Mesodermal cell (in vitro differentiated cells): Measurements from ENCODE around the gene NSMCE1.
"Not testable (repeated sequence)": the region's sequence is repeated elsewhere in the genome, so short reads cannot be mapped to it uniquely, and the experiment has no call there.

Experiments used
- H3K27ac ChIP-seq: 2 replicates; pipeline ENCODE4 v1.7.0; 2013; ENCODE audit warnings: mild to moderate bottlenecking, low read depth, low read length, moderate library complexity; ENCODE audit not compliant: severe bottlenecking
- H3K36me3 ChIP-seq: 2 replicates; pipeline ENCODE4 v1.7.1; 2013; ENCODE audit warnings: mild to moderate bottlenecking, low read length, moderate library complexity; ENCODE audit not compliant: control insufficient read depth, insufficient read depth
- H3K4me1 ChIP-seq: one replicate; pipeline ENCODE4 v1.7.1; 2013; ENCODE audit warnings: mild to moderate bottlenecking, low read length; ENCODE audit not compliant: insufficient read depth, control insufficient read depth, poor library complexity, severe bottlenecking
- H3K4me3 ChIP-seq: 2 replicates; pipeline ENCODE4 v1.7.0; 2013; ENCODE audit warnings: low read length, control low read depth, mild to moderate bottlenecking; ENCODE audit not compliant: insufficient read depth, poor library complexity, severe bottlenecking; ENCODE audit errors: extremely low read depth
- H3K9me3 ChIP-seq: 2 replicates; pipeline ENCODE4 v1.7.1; 2013; ENCODE audit warnings: mild to moderate bottlenecking, low read length, moderate library complexity; ENCODE audit not compliant: control insufficient read depth
- WGBS, 2 experiments: methylation state at CpG; one replicate each; pipeline ENCODE4 v1.1.5; 2013; ENCODE audit warnings: missing lambda C conversion rate in 2 of 2; ENCODE audit not compliant: insufficient coverage in 2 of 2; 5-methylcytosine and 5-hydroxymethylcytosine counted together

Gene NSMCE1

GRCh38 chr16:27253526-27253930 lies 15.0 kb downstream of the NSMCE1 start:
- Histone ChIP-seq H3K36me3 (no peaks in the 10 kb centered on the region), H3K9me3 (no peaks in the 10 kb centered on the region), H3K27ac (peak overlapping the region; percentile 2), H3K4me3 (no peak overlapping the region), H3K4me1 (peaks cover 25% of the 10 kb centered on the region)
- 95 to 96% methylated on average over 4 to 5 of the region's 6 CpGs for WGBS, 2 experiments

- no peak overlapping the region for H3K4me3 ChIP-seq
- H3K27ac ChIP-seq = no peak overlapping the region
- peaks cover 17% of the 10 kb centered on the region for H3K4me1 ChIP-seq
- no peaks in the 10 kb centered on the region for H3K36me3 ChIP-seq
- no peaks in the 10 kb centered on the region for H3K9me3 ChIP-seq
- WGBS, 2 experiments = 96 to 100% methylated on average over 3 of the region's 6 CpGs
Observed at GRCh38 chr16:27252206-27252585, 16.4 kb downstream of the NSMCE1 start.

DNA sequence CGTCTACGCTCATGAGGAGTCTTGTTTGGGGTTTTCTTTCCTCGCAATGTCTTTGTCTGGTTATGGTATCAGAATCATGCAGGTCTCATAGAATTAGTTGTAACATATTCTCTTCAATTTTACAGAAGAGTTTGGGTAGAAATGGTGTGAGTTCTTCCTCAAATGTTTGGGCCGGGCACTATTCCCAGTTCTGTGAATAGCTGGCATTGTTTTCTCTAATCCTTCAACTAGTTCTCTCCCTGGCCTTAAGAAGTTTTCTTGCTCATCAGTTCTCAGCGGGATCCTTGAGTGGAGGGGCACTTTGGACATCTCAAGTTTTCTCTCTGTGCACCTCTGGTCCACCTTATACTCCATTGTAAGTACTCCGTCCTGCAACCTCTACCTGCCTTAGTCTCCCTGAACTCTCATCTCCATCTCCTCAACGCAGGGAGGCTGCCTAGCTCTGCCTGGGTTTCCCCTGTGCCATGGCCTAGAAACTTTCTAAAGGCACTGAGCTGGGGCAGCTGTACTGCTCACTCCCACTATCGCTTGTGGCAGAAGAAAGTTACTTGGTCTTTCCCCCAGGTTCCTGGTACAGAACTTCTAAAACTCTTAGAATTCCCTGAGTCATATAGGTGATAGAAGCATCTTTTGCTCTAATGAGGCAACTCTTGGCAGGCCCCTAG lies 16.9 kb downstream of the NSMCE1 start:
- Histone ChIP-seq H3K27ac (no peak overlapping the region), H3K4me3 (no peak overlapping the region), H3K4me1 (peaks cover 15% of the 10 kb centered on the region), H3K36me3 (no peaks in the 10 kb centered on the region), H3K9me3 (no peaks in the 10 kb centered on the region)
- 84 to 97% methylated on average over 3 to 5 of the region's 8 CpGs for WGBS, 2 experiments

- peaks cover 10% of the 10 kb centered on the region for H3K4me1 ChIP-seq
- not testable (repeated sequence) for H3K27ac ChIP-seq, H3K4me3 ChIP-seq, H3K9me3 ChIP-seq, H3K36me3 ChIP-seq
- WGBS, 2 experiments = 96 to 100% methylated on average over 2 of the region's 4 CpGs
Observed at GRCh38 chr16:27248886-27249285, 19.7 kb downstream of the NSMCE1 start.

DNA sequence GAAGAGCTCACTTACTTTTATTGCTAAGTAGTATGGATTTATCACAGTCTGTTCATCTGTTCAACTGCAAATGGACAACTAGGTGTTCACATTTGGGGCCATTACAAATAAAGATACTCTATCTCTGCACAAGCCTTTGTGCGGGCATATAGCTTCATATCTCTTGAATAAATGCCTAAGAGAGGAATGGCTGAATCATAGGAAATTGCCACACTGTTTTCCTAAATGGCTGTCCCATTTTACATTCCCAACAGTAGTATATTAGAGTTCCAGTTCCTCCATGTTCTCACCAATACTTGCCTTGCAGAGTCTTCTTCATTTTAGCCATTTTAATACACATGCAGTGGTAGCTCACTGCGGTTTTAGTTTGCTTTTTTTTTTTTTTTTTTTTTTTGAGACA lies 20.5 kb downstream of the NSMCE1 start:
- 72% methylated on average over 2 of the region's 2 CpGs; no CpG with 5 or more reads in 1 of the 2 experiments for WGBS, 2 experiments
- no peaks in the 10 kb centered on the region for H3K36me3 ChIP-seq

GRCh38 chr16:27247076-27247475 lies 21.5 kb downstream of the NSMCE1 start:
- peaks cover 12% of the 10 kb centered on the region for H3K4me1 ChIP-seq
- H3K9me3 ChIP-seq, H3K4me3 ChIP-seq, H3K27ac ChIP-seq, H3K36me3 ChIP-seq: not testable (repeated sequence)
- no CpG with 5 or more reads among the region's 1 CpG for WGBS, 2 experiments

More for the DNA sequence above, 20.5 kb downstream of the NSMCE1 start:
- Histone ChIP-seq H3K27ac (no peak overlapping the region), H3K4me1 (peaks cover 5% of the 10 kb centered on the region), H3K9me3 (no peaks in the 10 kb centered on the region), H3K4me3 (no peak overlapping the region)

GRCh38 chr16:27246439-27246838 lies 22.1 kb downstream of the NSMCE1 start:
- H3K27ac ChIP-seq = no peak overlapping the region
- WGBS, 2 experiments = 90% methylated on average over 3 of the region's 4 CpGs; no CpG with 5 or more reads in 1 of the 2 experiments
- no peak overlapping the region for H3K4me3 ChIP-seq
- no peaks in the 10 kb centered on the region for H3K9me3 ChIP-seq
- no peaks in the 10 kb centered on the region for H3K36me3 ChIP-seq
- peaks cover 18% of the 10 kb centered on the region for H3K4me1 ChIP-seq

GRCh38 chr16:27245276-27246172 lies 23.0 kb downstream of the NSMCE1 start:
- Histone ChIP-seq H3K4me1 (peaks cover 22% of the 10 kb centered on the region), H3K27ac (peak overlapping the region; percentile 13), H3K4me3 (no peak overlapping the region), H3K9me3 (no peaks in the 10 kb centered on the region), H3K36me3 (no peaks in the 10 kb centered on the region)
- 93 to 95% methylated on average over 16 to 18 of the region's 19 CpGs for WGBS, 2 experiments

DNA sequence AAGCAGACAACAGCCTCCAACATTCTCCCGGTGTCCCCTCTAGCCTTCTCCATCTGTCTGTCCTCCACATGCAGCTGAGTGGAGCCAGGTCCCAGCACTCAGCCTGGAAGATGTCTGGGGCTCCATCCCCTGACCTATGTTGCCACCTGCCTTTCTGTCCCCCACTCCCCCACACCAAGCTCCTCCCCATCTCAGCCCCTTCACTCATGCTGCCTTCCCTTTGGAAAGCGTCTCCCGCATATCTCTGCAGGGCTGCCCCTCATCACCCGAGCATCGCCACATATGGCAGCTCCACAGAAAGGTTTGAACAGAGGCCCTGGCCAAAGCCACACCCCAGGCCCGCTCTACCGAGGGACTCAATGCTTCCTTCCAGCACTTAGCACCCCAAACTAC lies 24.2 kb downstream of the NSMCE1 start:
- no peak overlapping the region for H3K27ac ChIP-seq
- H3K9me3 ChIP-seq = no peaks in the 10 kb centered on the region
- no peaks in the 10 kb centered on the region for H3K36me3 ChIP-seq
- WGBS, 2 experiments = 94 to 95% methylated on average over 7 of the region's 7 CpGs
- H3K4me3 ChIP-seq = no peak overlapping the region
- H3K4me1 ChIP-seq = peaks cover 22% of the 10 kb centered on the region

GRCh38 chr16:27243725-27244362 lies 24.7 kb downstream of the NSMCE1 start:
- H3K4me3 ChIP-seq = no peak overlapping the region
- 83 to 92% methylated on average over 11 of the region's 11 CpGs for WGBS, 2 experiments
- no peak overlapping the region for H3K27ac ChIP-seq
- H3K4me1 ChIP-seq = peaks cover 22% of the 10 kb centered on the region
- H3K36me3 ChIP-seq = no peaks in the 10 kb centered on the region
- no peaks in the 10 kb centered on the region for H3K9me3 ChIP-seq
